Right lobe of liver (tissue), 6 donors: ENCODE results near the gene CELSR1. TPM values are rescaled to one million over a fixed set of nuclear protein-coding genes. Genes with fewer than 3 reads are reported as not detected.

Experiments used
- ATAC-seq, 4 donors: fragments of 200-7000 bp; cut with Tn5 transposase; one replicate each; pipeline ENCODE4 v1.9.1; 2020; ENCODE audit warnings: mild to moderate bottlenecking in 4 of 4, moderate library complexity in 4 of 4
- DNase-seq, 3 donors: peaks; one replicate each; pipeline ENCODE4 v3.0.0-alpha.2; 2020
- H3K27ac ChIP-seq, 3 donors: fragments of 200-600 bp; one replicate each; pipeline ENCODE4 v1.8.0; 2022
- H3K27me3 ChIP-seq, 2 donors: fragments of 200-600 bp; one replicate each; pipeline ENCODE4 v1.8.0; 2022
- H3K36me3 ChIP-seq, 4 donors: fragments of 200-600 bp; sonication (generic) in 1 of 4; one replicate each; pipeline versions ENCODE4 v1.5.1 to v1.8.0; 2017 to 2022; ENCODE audit warnings: control low read depth in 1 of 4
- H3K4me1 ChIP-seq, 4 donors: fragments of 200-600 bp; sonication (generic) in 1 of 4; one replicate each; pipeline versions ENCODE4 v1.5.1 to v1.8.0; 2017 to 2022; ENCODE audit warnings: control low read depth in 1 of 4
- H3K4me3 ChIP-seq, 3 donors: fragments of 200-600 bp; one replicate each; pipeline ENCODE4 v1.8.0; 2022
- H3K9me3 ChIP-seq, 4 donors: fragments of 200-600 bp; sonication (generic) in 1 of 4; one replicate each; pipeline versions ENCODE4 v1.5.1 to v1.8.0; 2017 to 2022; ENCODE audit warnings: control low read depth in 1 of 4
- POLR2A ChIP-seq: fragments of 450-650 bp; IDR thresholded peaks from one replicate; pipeline ENCODE4 v1.6.1; 2017; ENCODE audit warnings: antibody characterized with exemption, mild to moderate bottlenecking
- WGBS: methylation state at CpG from one replicate; pipeline ENCODE4 v1.1.6; 2018; ENCODE audit warnings: low coverage, low lambda C conversion rate; ENCODE audit not compliant: insufficient coverage; ENCODE audit errors: missing lambda C conversion rate; 5-methylcytosine and 5-hydroxymethylcytosine counted together
- intact Hi-C, 2 donors: fragments of 100-400 bp; cut with DNase I; formaldehyde crosslinking; loops; one replicate each; pipeline versions ENCODE4 v1.11.2 to v1.14.1; 2022
- total RNA-seq, 6 experiments: library from RNA; depleted of rRNA in 2 of 6; stranded (reverse); fragments of >200 nt in 2 of 6; fragmentation: NEBNext Ultra II Directional in 3 of 6; extraction: Animal tissue kit (Norgen Biotek cat#: 25700) in 3 of 6; gene quantifications; one replicate each; pipeline versions ENCODE4 v1.1.0 to v1.2.4, GENCODE V29; 2016 to 2023
- TF ChIP-seq, protein P1 (sequence below), 4 donors: fragments of 200-600 bp in 3 of 4; fragments of 450-650 bp in 1 of 4; IDR thresholded peaks; one replicate each; pipeline versions ENCODE4 v1.5.1 to v1.8.0; 2016 to 2022; ENCODE audit warnings: antibody characterized with exemption in 4 of 4, mild to moderate bottlenecking in 2 of 4
- donor health status: DM: no; HTN: yes; CAD: no.
- donor health status: DM: no; HTN: no; CAD: no.
- donor health status: DM: no; HTN: no; CAD: no.
- donor health status: DM: no; HTN: yes; CAD: no.
- donor health status: DM: no; HTN: yes; CAD: no.

The CELSR1 gene
- total RNA-seq, 6 experiments from 2014 or later, result 2.9 to 8.2 (median 5.0) TPM

DNA sequence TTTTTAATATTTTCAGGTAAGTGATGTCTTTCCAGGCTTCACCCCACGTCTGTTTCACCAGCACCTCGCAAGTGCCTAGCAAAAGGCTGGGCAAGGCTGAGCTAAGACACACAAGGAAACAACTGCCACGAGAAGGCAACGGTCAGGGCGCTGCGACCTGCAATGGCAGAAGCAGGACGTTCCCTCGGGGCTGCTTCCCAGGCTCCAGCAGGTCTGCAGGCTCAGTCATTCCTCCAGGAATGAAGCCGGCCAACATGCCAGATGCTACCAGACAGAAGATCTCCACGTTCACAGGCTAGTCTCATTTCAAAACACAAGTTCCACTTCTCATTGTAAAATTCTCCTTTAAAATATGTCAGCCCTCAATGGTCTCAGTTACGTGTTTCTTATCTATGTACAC lies 45.5 kb downstream of the CELSR1 start:
- Histone ChIP-seq H3K4me1 (no peaks in the 10 kb centered on the region), H3K27me3 (no peaks in the 10 kb centered on the region), H3K27ac (no peak overlapping the region), H3K9me3 (no peaks in the 10 kb centered on the region), H3K4me3 (no peak overlapping the region), H3K36me3 (no peaks in the 10 kb centered on the region)
- DNase-seq (no peak), ATAC-seq (no peak)
- TF ChIP-seq, protein P1, sequence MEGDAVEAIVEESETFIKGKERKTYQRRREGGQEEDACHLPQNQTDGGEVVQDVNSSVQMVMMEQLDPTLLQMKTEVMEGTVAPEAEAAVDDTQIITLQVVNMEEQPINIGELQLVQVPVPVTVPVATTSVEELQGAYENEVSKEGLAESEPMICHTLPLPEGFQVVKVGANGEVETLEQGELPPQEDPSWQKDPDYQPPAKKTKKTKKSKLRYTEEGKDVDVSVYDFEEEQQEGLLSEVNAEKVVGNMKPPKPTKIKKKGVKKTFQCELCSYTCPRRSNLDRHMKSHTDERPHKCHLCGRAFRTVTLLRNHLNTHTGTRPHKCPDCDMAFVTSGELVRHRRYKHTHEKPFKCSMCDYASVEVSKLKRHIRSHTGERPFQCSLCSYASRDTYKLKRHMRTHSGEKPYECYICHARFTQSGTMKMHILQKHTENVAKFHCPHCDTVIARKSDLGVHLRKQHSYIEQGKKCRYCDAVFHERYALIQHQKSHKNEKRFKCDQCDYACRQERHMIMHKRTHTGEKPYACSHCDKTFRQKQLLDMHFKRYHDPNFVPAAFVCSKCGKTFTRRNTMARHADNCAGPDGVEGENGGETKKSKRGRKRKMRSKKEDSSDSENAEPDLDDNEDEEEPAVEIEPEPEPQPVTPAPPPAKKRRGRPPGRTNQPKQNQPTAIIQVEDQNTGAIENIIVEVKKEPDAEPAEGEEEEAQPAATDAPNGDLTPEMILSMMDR (IDR thresholded peaks at IDR 0.05), result no peak
- no peak for TF ChIP-seq POLR2A
- 51% methylated on average over 7 of the region's 11 CpGs for WGBS
- intact Hi-C loops, result no loop called here

DNA sequence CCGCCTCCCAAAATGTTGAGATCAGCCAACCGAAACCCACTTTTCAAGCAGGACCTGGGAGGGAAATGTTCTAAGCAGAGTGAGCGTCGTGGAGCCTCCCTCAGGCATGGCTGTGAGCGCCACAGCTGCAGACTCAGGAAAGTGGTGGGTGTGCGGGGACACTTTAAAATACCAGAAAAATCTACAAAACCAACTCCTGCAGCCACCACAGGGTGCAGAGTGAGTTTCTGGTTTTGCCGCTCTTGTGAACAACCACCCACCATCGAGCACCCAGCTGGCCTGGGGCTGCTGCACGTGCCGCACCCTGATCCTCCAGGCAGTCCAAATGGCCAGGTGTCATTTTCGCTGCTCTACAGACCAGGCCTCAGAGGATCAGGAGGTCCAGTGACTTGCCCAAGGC lies 46.9 kb downstream of the CELSR1 start:
- Histone ChIP-seq H3K4me3 (no peak overlapping the region), H3K36me3 (no peaks in the 10 kb centered on the region), H3K9me3 (no peaks in the 10 kb centered on the region), H3K27me3 (no peaks in the 10 kb centered on the region), H3K4me1 (no peaks in the 10 kb centered on the region), H3K27ac (no peak overlapping the region)
- intact Hi-C loops, result no loop called here
- DNase-seq, result no peak
- TF ChIP-seq, protein P1 (IDR thresholded peaks at IDR 0.05), result no peak
- no peak for TF ChIP-seq POLR2A
- no peak for ATAC-seq
- 83% methylated on average over 5 of the region's 11 CpGs for WGBS

DNA sequence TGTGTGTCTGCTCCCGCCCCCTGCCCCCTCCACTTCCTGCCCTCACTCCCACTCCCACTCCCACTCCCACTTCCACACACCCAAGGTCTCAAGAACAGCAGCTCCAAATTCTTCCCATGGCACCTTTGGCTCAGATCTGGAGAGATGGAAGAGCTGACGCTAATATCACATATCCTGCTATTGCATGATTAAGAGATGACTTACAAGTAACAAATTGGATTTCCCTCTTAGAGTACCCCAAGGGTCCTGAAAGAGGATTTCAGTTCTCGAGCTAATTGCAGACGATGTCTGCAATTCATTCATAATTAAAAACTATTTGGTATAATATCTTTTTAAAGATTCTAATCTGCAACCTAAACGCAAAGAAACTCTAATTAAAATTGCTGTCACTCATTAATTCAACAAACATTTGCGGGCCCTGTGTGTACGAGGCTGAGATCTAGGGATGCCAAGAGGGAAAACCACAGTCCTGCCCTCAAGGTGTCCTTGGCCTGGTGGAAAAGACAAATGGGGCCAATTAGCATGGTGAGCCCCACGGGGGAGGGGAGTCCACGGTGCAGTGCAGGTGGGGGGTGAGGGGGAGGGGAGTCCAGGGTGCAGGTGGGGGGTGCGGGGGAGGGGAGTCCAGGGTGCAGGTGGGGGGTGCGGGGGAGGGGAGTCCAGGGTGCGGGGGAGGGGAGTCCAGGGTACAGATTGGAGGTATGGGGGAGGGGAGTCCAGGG lies 50.3 kb downstream of the CELSR1 start:
- intact Hi-C loops, result no loop called here
- Histone ChIP-seq H3K4me3 (no peak overlapping the region), H3K27ac (no peak overlapping the region), H3K9me3 (no peaks in the 10 kb centered on the region), H3K27me3 (no peaks in the 10 kb centered on the region), H3K36me3 (no peaks in the 10 kb centered on the region), H3K4me1 (no peaks in the 10 kb centered on the region)
- WGBS, result 63% methylated on average over 11 of the region's 12 CpGs
- TF ChIP-seq POLR2A, result no peak
- TF ChIP-seq, protein P1 (IDR thresholded peaks at IDR 0.05), result no peak
- DNase-seq (no peak), ATAC-seq (no peak)

DNA sequence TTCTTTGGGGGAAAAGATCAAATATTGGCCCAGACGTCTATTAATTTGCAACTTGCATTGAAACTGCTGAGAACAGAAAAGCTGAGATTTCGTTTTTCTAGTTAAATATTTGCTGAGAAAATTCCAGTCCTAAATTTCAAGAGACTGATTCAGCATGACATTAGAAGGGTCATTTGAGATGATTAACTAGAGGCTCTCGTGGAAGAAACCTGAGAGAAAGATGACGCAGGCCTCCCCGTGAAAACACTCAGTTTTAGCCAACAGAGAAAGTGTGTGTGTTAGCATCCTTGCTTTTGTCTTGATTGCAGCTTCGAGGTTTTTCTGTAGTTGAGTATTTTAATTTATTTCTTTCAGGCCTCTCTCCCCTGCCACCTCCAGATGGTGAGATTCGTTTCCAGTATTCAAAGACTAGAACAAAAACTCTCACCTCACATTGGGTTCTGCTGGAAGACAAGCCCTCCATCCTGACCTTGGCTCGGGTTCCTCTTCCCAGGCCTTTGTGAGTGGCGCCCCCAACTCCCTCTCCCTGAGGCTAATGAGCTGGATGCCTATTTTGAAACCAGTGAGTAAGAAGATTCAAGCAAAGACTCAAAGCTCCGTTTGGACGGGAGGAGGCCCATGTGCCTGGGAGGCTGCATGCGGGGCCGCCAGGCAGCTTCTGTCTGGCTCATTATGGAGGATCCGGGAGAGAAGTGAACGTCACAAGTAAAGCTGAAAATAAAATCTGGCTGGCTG lies 52.4 kb downstream of the CELSR1 start:
- Histone ChIP-seq H3K9me3 (no peaks in the 10 kb centered on the region), H3K4me1 (no peaks in the 10 kb centered on the region), H3K36me3 (no peaks in the 10 kb centered on the region), H3K27ac (no peak overlapping the region), H3K27me3 (no peaks in the 10 kb centered on the region), H3K4me3 (no peak overlapping the region)
- WGBS, result 72% methylated on average over 15 of the region's 15 CpGs
- TF ChIP-seq, protein P1 (IDR thresholded peaks at IDR 0.05), result no peak
- no peak for TF ChIP-seq POLR2A
- ATAC-seq (no peak), DNase-seq (no peak)
- intact Hi-C loops, result no loop called here
